HG03521 (cell line): ENCODE data around the gene GP1BB.

ENCODE experiments used
- ATAC-seq: cut with Tn5 transposase; IDR thresholded peaks from one replicate; pipeline ENCODE4 v1.9.1; 2021; ENCODE audit warnings: mild to moderate bottlenecking, moderate library complexity; ENCODE audit not compliant: unreplicated experiment

The GP1BB gene

GRCh38 chr22:19754701-19755144, 31.4 kb downstream of the GP1BB start:
- no peak for ATAC-seq

DNA sequence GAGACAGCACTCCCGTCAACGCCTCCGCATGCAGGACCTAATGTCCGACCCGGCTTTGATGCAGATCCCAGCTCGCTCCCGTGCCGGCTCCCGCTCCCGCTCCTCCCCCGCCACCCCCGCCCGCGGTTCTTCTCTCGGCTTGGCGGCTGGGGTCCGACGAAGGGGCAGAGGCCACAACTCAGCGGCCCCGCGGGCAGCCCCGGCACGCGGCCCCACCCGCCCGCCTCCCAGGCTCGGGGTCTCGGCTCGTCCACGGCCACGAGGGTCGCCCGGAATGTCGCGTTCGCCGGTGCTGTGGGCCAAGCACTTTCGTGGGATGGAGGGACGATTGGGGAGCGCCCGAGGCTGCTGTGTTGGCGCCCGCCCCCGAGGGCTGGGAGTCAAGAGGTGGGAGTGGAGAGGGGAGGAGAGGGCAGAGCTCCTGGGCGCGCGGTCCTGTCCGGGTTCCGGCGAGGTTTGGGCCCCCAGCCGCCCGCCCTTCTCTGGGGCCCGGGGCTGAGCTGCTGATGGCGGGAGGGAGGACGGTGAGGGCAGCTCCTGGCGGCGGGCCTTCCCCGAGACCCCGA, 31.9 kb downstream of the GP1BB start:
- ATAC-seq, result no peak

DNA sequence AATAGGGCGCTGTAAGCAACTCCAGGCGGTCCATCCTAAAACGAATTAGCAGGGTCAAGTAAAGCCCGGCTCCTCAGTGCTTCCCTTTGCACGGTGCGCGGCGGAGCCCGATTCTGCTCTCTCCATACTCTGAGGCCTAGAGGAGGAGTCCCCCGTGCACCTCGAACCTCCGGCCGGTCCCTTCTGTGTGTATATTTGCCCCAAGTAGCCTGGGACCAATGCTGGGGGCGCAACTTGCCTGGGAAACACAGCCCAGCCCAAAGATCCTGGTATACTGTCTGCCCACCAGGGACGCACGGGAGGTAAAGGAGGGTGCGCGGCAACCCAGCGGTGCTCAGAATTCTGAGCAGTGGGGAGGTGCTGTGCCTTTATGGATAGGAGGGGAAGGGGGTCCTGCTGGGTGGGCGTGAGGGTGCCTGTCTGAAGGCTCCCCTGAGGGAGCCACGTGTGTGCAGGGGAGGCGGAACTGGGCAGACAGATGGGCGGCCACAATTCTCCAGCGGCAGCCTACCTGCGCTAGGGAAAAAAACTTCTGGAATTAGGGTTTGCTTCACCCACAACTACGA, 32.5 kb downstream of the GP1BB start:
- no peak for ATAC-seq

GRCh38 chr22:19756288-19757128, 33.2 kb downstream of the GP1BB start:
- ATAC-seq, result no peak

DNA sequence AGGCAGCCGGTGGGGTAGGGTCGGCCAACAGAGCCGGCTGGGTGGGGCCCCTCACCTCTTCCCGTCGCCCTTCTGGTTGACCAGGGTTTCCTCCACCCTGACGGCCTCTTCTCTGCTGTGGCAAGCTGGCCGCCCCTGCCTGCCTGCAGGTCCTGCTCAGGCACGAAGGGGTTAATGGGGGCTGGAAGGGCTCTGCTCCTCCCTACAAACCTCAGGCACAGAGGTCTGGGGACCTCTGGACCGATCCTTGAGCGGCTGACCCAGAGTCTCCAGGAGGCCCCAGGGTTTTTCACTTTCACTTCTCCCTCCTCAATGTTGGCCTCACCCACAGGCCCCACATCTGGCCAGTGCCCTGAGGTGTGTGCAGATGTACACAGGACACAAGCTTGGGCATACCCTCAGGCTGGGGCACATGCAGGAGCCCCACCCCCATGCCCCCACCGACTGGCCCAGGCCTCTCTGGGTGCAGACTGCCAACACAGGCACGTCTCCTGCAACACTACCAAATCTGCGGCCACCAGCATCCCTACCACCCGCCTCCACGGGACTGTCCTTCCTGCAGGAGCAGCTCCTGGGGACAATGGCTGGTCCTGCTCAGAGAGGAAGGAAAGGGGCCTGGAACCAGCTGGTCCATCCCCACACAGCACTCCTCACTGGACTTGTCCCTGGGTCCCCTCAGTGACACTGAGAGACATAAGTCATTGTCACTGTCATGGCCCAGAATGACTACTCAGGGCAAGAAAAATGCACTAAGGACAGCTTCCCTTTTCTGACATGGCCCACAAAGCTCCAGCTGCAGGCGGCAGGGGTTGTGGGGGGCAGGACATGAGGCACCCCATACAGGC, 34.0 kb downstream of the GP1BB start:
- no peak for ATAC-seq

DNA sequence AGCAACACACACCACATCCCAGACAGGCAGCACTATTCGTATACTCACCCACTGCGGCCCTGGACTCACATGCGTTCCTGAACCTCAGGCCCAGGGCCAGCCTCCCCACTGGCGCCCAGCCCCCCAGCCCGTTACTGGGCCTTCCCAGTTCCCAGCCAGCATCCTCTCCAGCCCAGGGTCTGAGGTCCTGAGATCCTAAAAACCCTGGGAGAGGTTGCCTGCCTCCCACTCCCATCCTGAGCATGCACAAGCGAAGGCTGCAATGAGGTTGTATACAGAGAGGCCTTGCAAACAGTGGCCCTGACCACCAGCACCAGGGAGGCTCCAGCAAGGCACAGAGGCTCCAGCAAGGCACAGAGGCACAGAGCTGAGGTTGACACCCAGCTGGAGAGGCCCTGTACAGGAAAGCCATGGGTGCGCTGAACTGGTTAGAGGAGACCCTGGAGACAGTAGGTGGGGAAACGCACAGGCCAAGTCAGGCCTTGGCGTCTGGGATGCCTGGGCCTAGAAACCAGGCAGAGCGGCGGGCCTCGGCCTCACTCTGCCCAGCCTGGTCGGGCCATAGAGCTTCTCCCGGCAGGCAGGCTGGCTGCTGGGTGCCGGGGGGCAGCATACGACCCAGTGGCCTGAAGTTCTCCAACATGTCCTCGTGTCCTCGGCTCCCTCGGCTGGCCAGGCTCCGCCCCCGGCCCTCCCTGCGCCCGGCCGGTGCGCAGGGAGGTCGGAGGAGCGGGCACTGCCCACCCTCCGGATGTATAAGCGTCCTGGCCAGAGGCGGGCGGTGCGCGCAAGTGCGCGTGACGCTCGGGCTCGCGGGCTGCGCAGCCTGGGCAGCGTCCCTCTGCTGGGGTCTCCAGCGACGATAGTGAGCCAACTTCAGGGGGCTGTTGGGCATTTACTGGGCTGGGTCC, 34.9 kb downstream of the GP1BB start:
- no peak for ATAC-seq

- ATAC-seq, result no peak
Measured at GRCh38 chr22:19758896-19759426, 35.6 kb downstream of the GP1BB start.

DNA sequence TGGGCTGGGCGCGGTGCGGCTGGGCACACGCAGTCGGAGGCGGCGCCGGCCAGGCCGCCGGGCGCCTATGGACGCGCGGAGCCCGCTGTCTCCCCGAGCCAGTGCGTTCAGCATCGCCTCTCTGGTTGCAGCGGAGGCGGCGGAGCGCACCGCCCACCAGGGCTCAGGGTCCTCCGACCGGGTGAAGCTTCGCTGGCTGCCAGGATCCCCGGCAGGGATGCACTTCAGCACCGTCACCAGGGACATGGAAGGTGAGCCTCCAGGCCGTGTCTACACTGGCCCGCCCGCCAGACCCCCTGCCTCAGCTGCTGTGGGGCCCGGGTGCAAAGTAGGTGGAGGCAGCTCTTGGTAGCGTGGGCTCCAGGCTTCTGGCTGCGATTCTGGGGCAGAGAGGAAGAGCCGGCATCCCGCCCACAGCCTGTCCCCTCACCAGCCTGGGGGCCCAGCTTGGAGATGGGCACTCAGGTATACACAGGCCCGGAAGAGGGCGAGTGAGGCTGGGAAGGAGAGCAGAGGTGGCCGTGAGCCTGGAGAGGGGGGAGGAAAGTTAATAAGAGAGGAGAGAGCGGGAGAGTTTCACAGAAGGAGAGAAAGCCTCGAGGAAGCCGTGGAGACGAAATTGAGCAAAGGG, 36.2 kb downstream of the GP1BB start:
- no peak for ATAC-seq

- no peak for ATAC-seq
Measured at GRCh38 chr22:19760058-19760950, 37.0 kb downstream of the GP1BB start, which contains the start of gene TBX1. Gene TBX1, plus strand, starts transcription at chr22:19760778. Its CDS starts 66 bp downstream, at chr22:19760844.

DNA sequence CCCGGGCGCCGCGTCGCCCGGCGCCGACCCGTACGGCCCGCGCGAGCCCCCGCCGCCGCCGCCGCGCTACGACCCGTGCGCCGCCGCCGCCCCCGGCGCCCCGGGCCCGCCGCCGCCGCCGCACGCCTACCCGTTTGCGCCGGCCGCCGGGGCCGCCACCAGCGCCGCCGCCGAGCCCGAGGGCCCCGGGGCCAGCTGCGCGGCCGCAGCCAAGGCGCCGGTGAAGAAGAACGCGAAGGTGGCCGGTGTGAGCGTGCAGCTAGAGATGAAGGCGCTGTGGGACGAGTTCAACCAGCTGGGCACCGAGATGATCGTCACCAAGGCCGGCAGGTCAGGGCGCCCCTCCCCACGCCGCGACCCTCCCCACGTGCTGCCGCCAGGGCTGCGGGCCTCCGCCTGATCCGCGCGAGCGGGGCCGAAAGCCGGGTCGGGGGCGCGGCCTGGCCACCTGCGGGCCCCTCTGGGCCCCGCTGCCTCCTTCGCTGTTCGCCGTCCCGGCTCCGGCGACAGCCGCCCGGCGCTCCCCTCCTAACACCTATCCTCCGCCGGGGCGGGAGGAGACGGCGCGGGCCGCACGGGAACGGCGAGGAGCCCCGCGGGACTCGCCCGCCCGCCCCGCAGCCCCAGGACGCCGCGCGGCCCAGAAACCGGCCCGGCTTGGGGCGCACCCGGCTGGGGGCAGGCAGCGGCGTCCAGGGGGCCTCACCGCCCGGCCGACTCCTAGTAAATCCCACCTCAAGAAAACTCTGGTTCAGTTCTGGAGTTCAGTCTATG, 37.8 kb downstream of the GP1BB start:
- ATAC-seq, result no peak

DNA sequence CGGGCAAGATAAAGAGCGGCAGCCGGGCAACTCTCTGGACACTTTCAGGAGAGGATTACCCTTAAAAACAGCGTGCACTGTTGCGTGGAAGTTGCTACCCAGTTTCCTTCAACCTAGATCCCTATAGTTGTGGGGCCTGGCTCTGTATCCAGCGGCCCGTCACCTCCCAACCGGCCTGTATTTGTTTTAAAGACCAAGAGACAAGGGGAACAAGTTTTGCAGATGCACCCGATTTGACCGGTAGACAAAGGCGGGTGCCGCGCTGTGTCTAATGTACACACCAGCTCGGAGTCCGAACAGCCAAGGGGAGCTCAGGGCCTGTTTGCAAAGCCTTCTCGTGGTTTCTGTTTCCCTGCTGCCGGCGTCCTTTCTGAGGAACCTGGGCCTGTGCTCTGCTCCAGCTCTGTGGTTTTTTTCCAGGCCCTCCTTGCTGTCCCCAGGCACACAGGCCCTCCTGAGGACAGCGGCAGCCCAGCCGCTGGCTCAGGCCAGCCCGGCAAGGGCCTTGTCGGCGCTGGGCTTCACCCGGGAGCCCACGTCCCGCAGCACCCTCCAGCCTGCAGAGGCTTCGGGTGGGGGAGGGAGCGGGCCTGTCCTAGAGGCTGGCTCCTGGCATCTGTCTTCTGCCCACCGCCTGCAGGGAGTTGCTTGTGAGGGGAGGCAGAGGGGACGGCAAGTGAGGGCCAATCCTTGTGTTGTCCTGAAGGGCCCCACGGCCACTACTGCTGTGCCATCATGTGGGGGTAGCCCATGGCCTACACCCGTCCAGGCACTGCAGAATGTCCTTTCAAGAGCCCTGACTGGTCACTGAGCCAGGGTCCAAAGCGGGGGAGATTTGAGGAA, 38.6 kb downstream of the GP1BB start:
- no peak for ATAC-seq

DNA sequence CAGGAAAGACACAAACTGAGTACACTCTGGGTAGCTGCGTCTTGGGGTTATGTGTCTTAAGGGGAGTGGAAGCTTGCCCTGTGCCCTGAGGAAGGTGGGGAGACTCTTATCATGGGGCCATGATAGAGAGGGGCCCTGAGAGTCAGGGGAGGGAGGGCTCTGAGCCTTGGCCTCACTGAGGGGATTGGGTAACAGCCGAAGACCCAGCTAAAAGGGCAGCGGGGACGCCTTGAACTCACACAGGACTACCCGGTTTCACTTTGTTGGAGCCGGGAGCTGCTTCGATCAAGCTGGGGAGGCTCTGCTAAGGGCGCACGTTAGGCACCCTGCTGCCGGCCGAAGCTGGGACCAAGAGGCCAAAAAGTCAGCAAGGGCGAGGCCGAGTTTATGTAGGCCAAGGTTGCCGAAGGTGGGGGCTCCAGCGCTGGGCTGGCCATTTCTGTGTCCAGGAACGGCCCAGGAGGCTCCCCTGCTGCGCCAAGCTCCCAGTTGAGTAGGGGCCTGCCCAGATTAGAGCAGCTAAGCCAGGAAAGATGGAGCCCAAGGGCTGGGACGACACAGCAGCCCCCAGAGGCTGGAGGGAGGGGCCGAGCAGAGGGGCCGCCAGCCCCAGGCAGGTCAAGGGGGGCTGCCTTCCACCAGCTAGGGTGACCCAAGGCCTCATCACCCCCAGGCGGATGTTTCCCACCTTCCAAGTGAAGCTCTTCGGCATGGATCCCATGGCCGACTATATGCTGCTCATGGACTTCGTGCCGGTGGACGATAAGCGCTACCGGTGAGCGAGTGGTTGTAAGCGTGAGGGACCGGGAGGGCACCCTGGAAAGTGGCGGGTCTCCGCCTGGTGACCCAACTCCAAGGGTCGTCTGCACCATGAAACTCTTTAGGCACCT, 39.5 kb downstream of the GP1BB start:
- ATAC-seq, result no peak

GRCh38 chr22:19763458-19764298, 40.3 kb downstream of the GP1BB start:
- ATAC-seq, result no peak

GRCh38 chr22:19764299-19764593, 40.9 kb downstream of the GP1BB start:
- no peak for ATAC-seq
